GM23338 (cell line): ENCODE results near the gene CABLES2. TPM values are rescaled to one million over a fixed set of nuclear protein-coding genes. Genes with fewer than 3 reads are reported as not detected.
A peak's percentile ranks its signal among the peaks of the same experiment; 100 is the strongest.

Source experiments
- ATAC-seq: fragments of 200-7000 bp; cut with Tn5 transposase; 3 replicates; pipeline ENCODE4 v1.9.1; 2020
- DNase-seq: peaks from one replicate; pipeline ENCODE4 v3.0.0-alpha.2; 2015; ENCODE audit warnings: low spot score
- H2AFZ ChIP-seq: fragments of 200-600 bp; sonication (generic); 2 replicates; pipeline ENCODE4 v1.8.0; 2016; ENCODE audit warnings: antibody characterized with exemption, mild to moderate bottlenecking, moderate library complexity
- H3F3A ChIP-seq: fragments of 200-600 bp; sonication (generic); replicated peaks from 2 replicates; pipeline ENCODE4 v1.8.0; 2017; ENCODE audit warnings: antibody characterized with exemption, mixed run types, low read depth
- H3K27ac ChIP-seq: fragments of 200-600 bp; sonication (generic); 2 replicates; pipeline ENCODE4 v1.6.1; 2016; ENCODE audit warnings: low read depth
- H3K27me3 ChIP-seq: fragments of 200-600 bp; sonication (generic); 2 replicates; pipeline ENCODE4 v1.8.0; 2016; ENCODE audit warnings: mild to moderate bottlenecking, mixed run types, moderate library complexity; ENCODE audit not compliant: insufficient read depth
- H3K36me3 ChIP-seq: fragments of 200-600 bp; sonication (generic); 2 replicates; pipeline ENCODE4 v1.8.0; 2016; ENCODE audit warnings: mild to moderate bottlenecking; ENCODE audit not compliant: insufficient read depth
- H3K4me1 ChIP-seq: fragments of 200-600 bp; sonication (generic); 2 replicates; pipeline ENCODE4 v1.8.0; 2016; ENCODE audit warnings: mild to moderate bottlenecking, moderate library complexity; ENCODE audit not compliant: insufficient read depth
- H3K4me2 ChIP-seq: fragments of 200-600 bp; sonication (generic); 2 replicates; pipeline ENCODE4 v1.7.1; 2017; ENCODE audit warnings: mixed run types
- H3K4me3 ChIP-seq: fragments of 200-600 bp; sonication (generic); 2 replicates; pipeline ENCODE4 v1.6.1; 2016; ENCODE audit warnings: mixed run types
- H3K79me2 ChIP-seq: fragments of 200-600 bp; sonication (generic); replicated peaks from 2 replicates; pipeline ENCODE4 v1.8.0; 2017; ENCODE audit warnings: mild to moderate bottlenecking; ENCODE audit not compliant: insufficient read depth
- H3K9me2 ChIP-seq: fragments of 200-600 bp; sonication (generic); 2 replicates; pipeline ENCODE4 v1.8.0; 2017; ENCODE audit not compliant: insufficient read depth
- H4K20me1 ChIP-seq: fragments of 200-600 bp; sonication (generic); replicated peaks from 2 replicates; pipeline ENCODE4 v1.8.0; 2017; ENCODE audit warnings: mild to moderate bottlenecking; ENCODE audit not compliant: insufficient read depth
- H3K27ac Mint-ChIP-seq: 2 replicates; pipeline ENCODE4 v1.8.0; 2020; ENCODE audit warnings: inconsistent platforms, mild to moderate bottlenecking, moderate library complexity, mixed read lengths
- H3K27me3 Mint-ChIP-seq: 3 replicates; pipeline ENCODE4 v1.8.0; 2022; ENCODE audit warnings: low read depth, mild to moderate bottlenecking, moderate library complexity, mixed read lengths, inconsistent platforms; ENCODE audit not compliant: insufficient read depth, poor library complexity
- H3K36me3 Mint-ChIP-seq: 3 replicates; pipeline ENCODE4 v1.8.0; 2021; ENCODE audit warnings: low read depth, mild to moderate bottlenecking, inconsistent platforms, moderate library complexity, mixed read lengths
- H3K4me1 Mint-ChIP-seq: 3 replicates; pipeline ENCODE4 v1.8.0; 2020; ENCODE audit warnings: mild to moderate bottlenecking, inconsistent platforms, mixed read lengths
- H3K4me3 Mint-ChIP-seq: 3 replicates; pipeline ENCODE4 v1.8.0; 2021; ENCODE audit warnings: moderate library complexity, mild to moderate bottlenecking, inconsistent platforms, mixed read lengths
- H3K9me3 Mint-ChIP-seq: 3 replicates; pipeline ENCODE4 v1.8.0; 2020; ENCODE audit warnings: moderate library complexity, mild to moderate bottlenecking, inconsistent platforms, mixed read lengths
- CREB1 ChIP-seq: fragments of 250-450 bp; sonication (Bioruptor Pico); IDR thresholded peaks from 2 replicates; pipeline ENCODE4 v1.5.0; 2020; ENCODE audit warnings: low read depth, mild to moderate bottlenecking, moderate library complexity
- EZH2 ChIP-seq: fragments of 200-600 bp; sonication (generic); IDR thresholded peaks from one replicate; pipeline ENCODE4 v1.8.0; 2017; ENCODE audit warnings: antibody characterized with exemption, mild to moderate bottlenecking, low read depth; ENCODE audit not compliant: unreplicated experiment
- EZH2phosphoT487 ChIP-seq: fragments of 200-600 bp; sonication (generic); IDR thresholded peaks from one replicate; pipeline ENCODE4 v1.8.1; 2018; ENCODE audit warnings: antibody characterized with exemption; ENCODE audit not compliant: unreplicated experiment
- JUNB ChIP-seq: IDR thresholded peaks from one replicate; pipeline ENCODE4 v1.6.1; 2016; ENCODE audit warnings: antibody characterized with exemption; ENCODE audit not compliant: unreplicated experiment
- NANOG ChIP-seq: IDR thresholded peaks from 2 replicates; pipeline ENCODE4 v1.6.1; 2016; ENCODE audit warnings: antibody characterized with exemption, borderline replicate concordance
- POLR2AphosphoS5 ChIP-seq: IDR thresholded peaks from 2 replicates; pipeline ENCODE4 v1.6.1; 2016; ENCODE audit warnings: antibody characterized with exemption, low read depth
- REST ChIP-seq: IDR thresholded peaks from one replicate; pipeline ENCODE4 v1.6.1; 2018; ENCODE audit warnings: antibody characterized with exemption; ENCODE audit not compliant: unreplicated experiment
- STAT1 ChIP-seq: IDR thresholded peaks from one replicate; pipeline ENCODE4 v1.6.1; 2016; ENCODE audit warnings: antibody characterized with exemption; ENCODE audit not compliant: unreplicated experiment
- ZNF114 ChIP-seq: fragments of 250-450 bp; sonication (Bioruptor Pico); IDR thresholded peaks from 2 replicates; pipeline ENCODE4 v1.5.0; 2020; ENCODE audit warnings: mild to moderate bottlenecking, moderate library complexity
- polyA plus RNA-seq: library from polyadenylated mRNA; unstranded; fragments of >200 nt; fragmentation: Nextera tagmentation; extraction: Ambion mirVana; gene quantifications from 2 replicates; pipeline ENCODE4 v1.2.1, GENCODE V29; 2016
- total RNA-seq: library from RNA; depleted of rRNA; stranded (reverse); fragments of >200 nt; shearing (Covaris generic); gene quantifications from 2 replicates; pipeline ENCODE4 v1.2.3, GENCODE V29; 2014
- TF ChIP-seq, protein P1 (sequence below): IDR thresholded peaks from 2 replicates; pipeline ENCODE4 v1.6.1; 2016; ENCODE audit warnings: antibody characterized with exemption

Gene CABLES2
- total and polyA plus RNA-seq, 2 experiments from 2014 or later = 4.3 to 12.7 TPM

- no peaks in the 10 kb centered on the region for H3K27me3 ChIP-seq
- no peaks in the 10 kb centered on the region for H3K9me2 ChIP-seq
- peak overlapping the region; percentile 84 for H3K27ac ChIP-seq
- H3K36me3 ChIP-seq = peaks cover 11% of the 10 kb centered on the region
- H3K79me2 ChIP-seq = peaks cover 43% of the 10 kb centered on the region
- H2AFZ ChIP-seq = no peak overlapping the region
- peaks cover 52% of the 10 kb centered on the region for H3F3A ChIP-seq
- Mint-ChIP-seq H3K36me3 (peaks cover 43% of the 10 kb centered on the region), H3K4me1 (peaks cover 32% of the 10 kb centered on the region), H3K4me3 (peak overlapping the region; percentile 97), H3K9me3 (no peaks in the 10 kb centered on the region), H3K27ac (peak overlapping the region; percentile 95), H3K27me3 (peaks cover 33% of the 10 kb centered on the region)
- no peak for DNase-seq
- H3K4me1 ChIP-seq = peaks cover 11% of the 10 kb centered on the region
- H3K4me3 ChIP-seq = peak overlapping the region; percentile 100
- peaks cover 23% of the 10 kb centered on the region for H4K20me1 ChIP-seq
- ATAC-seq = no peak
- peak overlapping the region; percentile 100 for H3K4me2 ChIP-seq
- TF ChIP-seq POLR2AphosphoS5 (peak; percentile 3; the same call in 1 of the 2 replicates), EZH2 (no peak), ZNF114 (CRISPR knock-in tag) (no peak)
Measured at GRCh38 chr20:62387933-62388635, 19.0 kb downstream of the CABLES2 start.

DNA sequence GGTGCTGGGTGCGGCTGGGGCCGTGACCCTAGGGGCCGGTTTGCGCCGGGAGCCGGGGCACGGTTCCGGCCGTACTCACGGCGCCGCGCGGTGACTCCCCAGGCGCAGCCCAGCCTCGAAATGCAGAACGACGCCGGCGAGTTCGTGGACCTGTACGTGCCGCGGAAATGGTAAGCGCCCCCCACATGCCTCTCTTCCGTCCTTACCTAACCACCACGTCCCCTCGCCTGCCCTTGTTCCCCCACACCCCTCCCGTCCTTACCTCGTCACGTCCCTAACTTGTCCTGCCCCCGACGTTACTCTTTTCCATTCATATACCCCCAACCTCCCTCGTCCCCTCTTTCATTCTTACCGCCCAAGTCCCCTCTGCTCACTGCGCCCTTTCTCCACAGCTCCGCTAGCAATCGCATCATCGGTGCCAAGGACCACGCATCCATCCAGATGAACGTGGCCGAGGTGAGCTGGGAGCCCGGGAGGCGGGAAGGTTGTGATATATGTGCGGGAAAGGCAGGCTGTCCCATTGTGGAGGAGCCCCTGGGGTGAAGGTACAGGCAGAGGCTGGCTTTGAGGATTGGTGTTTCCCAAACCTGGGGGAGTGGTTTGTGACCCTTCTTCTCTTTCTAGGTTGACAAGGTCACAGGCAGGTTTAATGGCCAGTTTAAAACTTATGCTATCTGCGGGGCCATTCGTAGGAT, 19.7 kb downstream of the CABLES2 start:
- H3K79me2 ChIP-seq = peaks cover 43% of the 10 kb centered on the region
- no peaks in the 10 kb centered on the region for H3K9me3 Mint-ChIP-seq

DNA sequence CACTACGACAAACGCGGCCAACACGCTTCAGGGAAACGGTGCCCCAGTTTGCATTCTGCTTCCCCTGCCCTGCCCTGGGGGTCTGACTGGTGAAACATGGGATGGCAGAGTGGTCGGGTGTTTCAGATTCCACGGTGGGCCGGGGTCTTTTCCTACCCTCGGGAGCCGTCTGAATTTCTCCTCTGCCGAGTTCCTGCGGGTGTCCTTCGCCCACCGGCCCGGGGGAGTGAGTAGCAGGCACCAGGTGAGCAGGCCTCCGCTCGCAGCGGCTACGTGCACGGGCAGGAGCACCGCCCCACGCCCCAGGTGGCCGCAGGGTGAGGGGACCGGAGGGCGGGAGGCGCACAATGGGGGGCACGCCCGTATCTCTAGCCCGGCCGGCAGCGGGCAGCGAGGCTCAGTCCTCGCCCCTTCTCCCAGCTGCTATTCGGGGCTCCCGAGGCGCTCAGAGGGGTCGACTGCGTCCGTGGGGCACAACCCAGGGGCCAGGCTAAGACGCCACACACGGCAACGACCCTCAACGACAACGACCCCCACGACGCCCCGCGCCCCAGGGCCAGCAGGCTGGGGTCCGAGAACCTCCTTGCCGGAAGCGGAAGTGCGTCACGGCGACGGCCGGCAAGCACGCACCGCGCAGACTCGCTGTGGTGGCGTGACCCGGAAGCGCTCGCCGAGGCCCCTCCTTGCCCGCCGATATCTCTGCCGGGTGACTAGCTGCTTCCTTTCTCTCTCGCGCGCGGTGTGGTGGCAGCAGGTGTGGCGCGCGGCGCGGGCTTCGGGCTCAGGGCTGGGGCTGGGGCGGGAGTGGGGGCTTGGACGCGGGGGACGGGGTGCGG, 20.5 kb downstream of the CABLES2 start, which contains the start of gene RPS21:
TSS of gene RPS21 (plus strand) at position 721 of the 836 bp plus-strand sequence. CDS start 236 bp downstream, outside the sequence.
- H3K27me3 Mint-ChIP-seq = peaks cover 30% of the 10 kb centered on the region
- Histone ChIP-seq H3K36me3 (peaks cover 11% of the 10 kb centered on the region), H3K4me1 (peaks cover 11% of the 10 kb centered on the region), H3K27ac (peak within 1 kb of the TSS; percentile 86), H3K27me3 (no peaks in the 10 kb centered on the region), H2AFZ (peak within 1 kb of the TSS; percentile 23; the same call in 1 of the 2 replicates), H3K4me2 (peak within 1 kb of the TSS; percentile 100), H3K79me2 (peaks cover 43% of the 10 kb centered on the region), H3F3A (peaks cover 58% of the 10 kb centered on the region), H3K9me2 (no peaks in the 10 kb centered on the region; the same call in 1 of the 2 replicates), H4K20me1 (peaks cover 23% of the 10 kb centered on the region), H3K4me3 (peak within 1 kb of the TSS; percentile 100)
- H3K9me3 Mint-ChIP-seq = peaks cover 5% of the 10 kb centered on the region
- peak within 1 kb of the TSS; percentile 97 for H3K4me3 Mint-ChIP-seq
- DNase-seq (peak; percentile 94), ATAC-seq (peak; percentile 74)
- H3K36me3 Mint-ChIP-seq = peaks cover 56% of the 10 kb centered on the region
- peaks cover 36% of the 10 kb centered on the region for H3K4me1 Mint-ChIP-seq
- peak within 1 kb of the TSS; percentile 95 for H3K27ac Mint-ChIP-seq
- no peak for TF ChIP-seq ZNF114 (CRISPR knock-in tag)
- no peak for TF ChIP-seq EZH2
- no peak for TF ChIP-seq JUNB
- TF ChIP-seq NANOG = no peak
- TF ChIP-seq, protein P1, sequence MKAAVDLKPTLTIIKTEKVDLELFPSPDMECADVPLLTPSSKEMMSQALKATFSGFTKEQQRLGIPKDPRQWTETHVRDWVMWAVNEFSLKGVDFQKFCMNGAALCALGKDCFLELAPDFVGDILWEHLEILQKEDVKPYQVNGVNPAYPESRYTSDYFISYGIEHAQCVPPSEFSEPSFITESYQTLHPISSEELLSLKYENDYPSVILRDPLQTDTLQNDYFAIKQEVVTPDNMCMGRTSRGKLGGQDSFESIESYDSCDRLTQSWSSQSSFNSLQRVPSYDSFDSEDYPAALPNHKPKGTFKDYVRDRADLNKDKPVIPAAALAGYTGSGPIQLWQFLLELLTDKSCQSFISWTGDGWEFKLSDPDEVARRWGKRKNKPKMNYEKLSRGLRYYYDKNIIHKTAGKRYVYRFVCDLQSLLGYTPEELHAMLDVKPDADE = peak; percentile 96
- TF ChIP-seq CREB1 (CRISPR knock-in tag) = peak; percentile 90
- peak; percentile 95 for TF ChIP-seq POLR2AphosphoS5
- no peak for TF ChIP-seq STAT1
- TF ChIP-seq EZH2phosphoT487 = no peak
- no peak for TF ChIP-seq REST

More for the DNA sequence above, 19.7 kb downstream of the CABLES2 start:
- no peak for ATAC-seq
- peak overlapping the region; percentile 95 for H3K27ac Mint-ChIP-seq
- Histone ChIP-seq H3K36me3 (peaks cover 11% of the 10 kb centered on the region), H3K27ac (peak overlapping the region; percentile 84), H3K4me1 (peaks cover 11% of the 10 kb centered on the region), H3K4me3 (peak overlapping the region; percentile 100), H3K4me2 (peak overlapping the region; percentile 100), H3K27me3 (no peaks in the 10 kb centered on the region), H3K9me2 (no peaks in the 10 kb centered on the region), H2AFZ (no peak overlapping the region), H4K20me1 (peaks cover 23% of the 10 kb centered on the region), H3F3A (peaks cover 55% of the 10 kb centered on the region)
- H3K4me3 Mint-ChIP-seq = peak overlapping the region; percentile 97
- peaks cover 49% of the 10 kb centered on the region for H3K36me3 Mint-ChIP-seq
- peaks cover 33% of the 10 kb centered on the region for H3K27me3 Mint-ChIP-seq
- TF ChIP-seq POLR2AphosphoS5 (peak; percentile 23; the same call in 1 of the 2 replicates), EZH2 (no peak), NANOG (no peak)
- H3K4me1 Mint-ChIP-seq = peaks cover 32% of the 10 kb centered on the region
- DNase-seq = no peak
